Uterus (tissue), 4 donors: ENCODE results near the gene TBC1D21. TPM values are rescaled to one million over a fixed set of nuclear protein-coding genes. Genes with fewer than 3 reads are reported as not detected.
A peak's percentile ranks its signal among the peaks of the same experiment; 100 is the strongest.

Experiments
- DNase-seq, 2 donors: peaks; one replicate each; pipeline ENCODE4 v3.0.0-alpha.2; 2019 to 2020
- H3K27ac ChIP-seq, 2 donors: fragments of 200-600 bp; sonication (generic); 1 replicate in 1 of 2; 2 replicates in 1 of 2; pipeline ENCODE4 v1.5.1; 2016 to 2018
- H3K27me3 ChIP-seq, 2 donors: fragments of 200-600 bp; sonication (generic); one replicate each; pipeline ENCODE4 v1.5.1; 2018 to 2019; ENCODE audit warnings: control low read depth in 1 of 2
- H3K36me3 ChIP-seq, 2 donors: fragments of 200-600 bp; sonication (generic); one replicate each; pipeline ENCODE4 v1.5.1; 2019; ENCODE audit warnings: control low read depth in 1 of 2
- H3K4me1 ChIP-seq, 2 donors: fragments of 200-600 bp; sonication (generic); one replicate each; pipeline ENCODE4 v1.5.1; 2018 to 2019; ENCODE audit warnings: control low read depth in 1 of 2
- H3K4me3 ChIP-seq, 2 donors: fragments of 200-600 bp; sonication (generic); 1 replicate in 1 of 2; 2 replicates in 1 of 2; pipeline ENCODE4 v1.5.1; 2018 to 2019; ENCODE audit warnings: mild to moderate bottlenecking in 1 of 2
- H3K9me3 ChIP-seq, 2 donors: fragments of 200-600 bp; sonication (generic); one replicate each; pipeline ENCODE4 v1.5.1; 2019; ENCODE audit warnings: control low read depth in 1 of 2
- POLR2A ChIP-seq, 2 donors: fragments of 450-650 bp; IDR thresholded peaks; one replicate each; pipeline ENCODE4 v1.6.1; 2016; ENCODE audit warnings: antibody characterized with exemption in 2 of 2, mild to moderate bottlenecking in 1 of 2, moderate library complexity in 1 of 2
- intact Hi-C: fragments of 100-400 bp; cut with DNase I; formaldehyde crosslinking; loops from one replicate; pipeline ENCODE4 v1.15.1; 2023; ENCODE audit warnings: low total_unique reads
- total RNA-seq, 4 donors: library from RNA; depleted of rRNA in 3 of 4; stranded (reverse); fragments of >200 nt in 3 of 4; gene quantifications; one replicate each; pipeline versions ENCODE4 v1.1.0 to v1.2.4, GENCODE V29; 2014 to 2023
- TF ChIP-seq, protein P1 (sequence below), 4 experiments: fragments of 200-600 bp in 2 of 4; fragments of 450-650 bp in 2 of 4; sonication (generic) in 2 of 4; IDR thresholded peaks; one replicate each; pipeline ENCODE4 v1.5.1; 2016 to 2019; ENCODE audit warnings: antibody characterized with exemption in 4 of 4, mild to moderate bottlenecking in 2 of 4, moderate library complexity in 1 of 4
- donor health status: DM: yes; HTN: yes; CAD: no.

Gene TBC1D21
- total RNA-seq, 4 donors from 2014 or later: not detected

DNA sequence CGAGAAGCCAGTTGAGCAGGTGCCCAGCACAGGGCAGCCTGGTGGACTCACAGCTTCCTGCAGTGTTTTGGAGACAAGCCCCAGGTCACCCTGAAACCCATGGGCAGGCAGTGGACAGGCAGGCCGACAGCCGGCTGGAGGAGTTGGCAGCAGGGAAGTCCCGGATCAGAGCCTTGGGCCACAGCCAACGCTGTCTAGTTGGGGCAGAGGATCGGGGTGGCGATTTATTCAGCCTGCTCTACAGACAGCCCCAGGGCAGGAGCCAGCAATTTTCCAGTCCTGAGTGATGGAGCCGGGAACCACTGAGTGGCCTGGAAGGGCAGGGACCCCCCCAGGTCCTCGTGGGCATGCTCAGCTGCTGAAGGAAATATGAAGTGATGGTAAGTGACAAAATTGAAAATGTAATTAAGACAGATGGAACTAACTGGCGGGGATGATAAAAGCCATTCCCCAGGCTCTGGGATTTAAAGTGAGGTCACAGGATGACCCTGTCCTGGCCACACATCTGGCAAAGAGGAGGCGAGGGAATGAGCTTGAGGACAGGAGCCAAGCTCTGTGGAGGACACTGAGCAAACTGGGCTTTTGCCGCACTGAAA, 34.4 kb upstream of the TBC1D21 start:
- Histone ChIP-seq H3K9me3 (no peaks in the 10 kb centered on the region), H3K4me3 (no peak overlapping the region), H3K27ac (no peak overlapping the region), H3K36me3 (no peaks in the 10 kb centered on the region), H3K27me3 (no peaks in the 10 kb centered on the region), H3K4me1 (no peaks in the 10 kb centered on the region)
- TF ChIP-seq POLR2A (IDR thresholded peaks at IDR 0.05): no peak
- TF ChIP-seq, protein P1, sequence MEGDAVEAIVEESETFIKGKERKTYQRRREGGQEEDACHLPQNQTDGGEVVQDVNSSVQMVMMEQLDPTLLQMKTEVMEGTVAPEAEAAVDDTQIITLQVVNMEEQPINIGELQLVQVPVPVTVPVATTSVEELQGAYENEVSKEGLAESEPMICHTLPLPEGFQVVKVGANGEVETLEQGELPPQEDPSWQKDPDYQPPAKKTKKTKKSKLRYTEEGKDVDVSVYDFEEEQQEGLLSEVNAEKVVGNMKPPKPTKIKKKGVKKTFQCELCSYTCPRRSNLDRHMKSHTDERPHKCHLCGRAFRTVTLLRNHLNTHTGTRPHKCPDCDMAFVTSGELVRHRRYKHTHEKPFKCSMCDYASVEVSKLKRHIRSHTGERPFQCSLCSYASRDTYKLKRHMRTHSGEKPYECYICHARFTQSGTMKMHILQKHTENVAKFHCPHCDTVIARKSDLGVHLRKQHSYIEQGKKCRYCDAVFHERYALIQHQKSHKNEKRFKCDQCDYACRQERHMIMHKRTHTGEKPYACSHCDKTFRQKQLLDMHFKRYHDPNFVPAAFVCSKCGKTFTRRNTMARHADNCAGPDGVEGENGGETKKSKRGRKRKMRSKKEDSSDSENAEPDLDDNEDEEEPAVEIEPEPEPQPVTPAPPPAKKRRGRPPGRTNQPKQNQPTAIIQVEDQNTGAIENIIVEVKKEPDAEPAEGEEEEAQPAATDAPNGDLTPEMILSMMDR (IDR thresholded peaks at IDR 0.05): no peak
- intact Hi-C loops: no loop called here
- DNase-seq: peak; percentile 16 to 22

DNA sequence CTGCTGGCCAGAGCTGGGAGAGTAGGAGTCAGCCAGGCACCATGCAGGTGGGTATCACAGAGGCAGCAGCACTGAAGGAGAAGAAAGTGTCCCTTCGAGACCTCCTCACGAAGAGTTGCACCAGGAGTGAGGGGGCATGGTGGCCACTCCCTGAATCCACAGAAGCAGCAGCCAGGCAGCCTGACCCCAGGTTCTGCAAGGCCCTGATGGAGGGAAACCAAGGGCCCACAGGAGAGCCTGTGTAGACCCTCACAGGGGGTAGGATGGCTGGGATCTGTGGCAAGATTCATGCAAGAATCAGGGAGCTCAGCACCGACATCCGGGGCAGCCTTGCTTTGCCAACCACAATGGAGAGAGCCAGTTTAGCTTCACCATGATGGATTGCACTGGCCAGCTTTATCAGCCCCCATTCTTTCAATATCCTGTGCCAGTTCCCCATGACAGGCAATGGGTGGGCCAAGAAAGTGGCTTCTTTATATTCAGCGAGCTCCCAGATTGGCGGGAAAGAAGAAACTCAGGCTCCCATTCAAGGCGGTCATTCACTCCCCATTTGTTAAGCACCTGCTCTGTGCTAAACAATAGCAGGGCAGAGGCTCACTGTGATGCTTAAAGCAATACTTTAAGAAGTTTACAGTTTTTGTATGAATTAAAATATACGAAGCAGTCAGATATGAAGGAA, 33.5 kb upstream of the TBC1D21 start:
- no peak for DNase-seq
- H3K9me3 ChIP-seq: no peaks in the 10 kb centered on the region
- intact Hi-C loops: no loop called here
- no peaks in the 10 kb centered on the region for H3K27me3 ChIP-seq
- H3K36me3 ChIP-seq: no peaks in the 10 kb centered on the region
- H3K4me3 ChIP-seq: no peak overlapping the region
- no peak overlapping the region for H3K27ac ChIP-seq
- TF ChIP-seq, protein P1 (IDR thresholded peaks at IDR 0.05): no peak
- no peak for TF ChIP-seq POLR2A (IDR thresholded peaks at IDR 0.05)
- H3K4me1 ChIP-seq: no peaks in the 10 kb centered on the region

DNA sequence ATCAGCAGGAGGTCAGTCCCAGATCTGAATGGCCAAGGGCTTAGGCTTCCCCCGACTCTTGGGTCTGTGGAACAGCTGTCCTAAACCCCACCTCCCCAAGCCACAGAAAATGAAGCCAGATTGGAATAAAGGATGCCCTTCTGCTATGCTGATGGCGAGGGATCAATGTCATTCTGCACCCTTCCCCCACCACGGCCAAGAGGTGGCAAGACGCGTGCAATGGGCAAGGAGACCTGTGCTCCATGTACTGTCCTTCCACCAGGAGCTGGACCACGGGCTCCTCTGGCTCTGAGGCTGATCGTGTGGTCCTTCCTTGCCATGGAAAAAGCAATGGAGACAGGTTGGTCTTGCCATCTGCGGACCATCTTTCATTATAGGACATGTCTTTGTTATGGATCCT, 32.6 kb upstream of the TBC1D21 start:
- Histone ChIP-seq H3K4me3 (no peak overlapping the region), H3K9me3 (no peaks in the 10 kb centered on the region), H3K4me1 (no peaks in the 10 kb centered on the region), H3K27me3 (no peaks in the 10 kb centered on the region), H3K27ac (no peak overlapping the region), H3K36me3 (no peaks in the 10 kb centered on the region)
- TF ChIP-seq, protein P1 (IDR thresholded peaks at IDR 0.05): no peak
- TF ChIP-seq POLR2A (IDR thresholded peaks at IDR 0.05): no peak
- intact Hi-C loops: no loop called here
- no peak for DNase-seq

DNA sequence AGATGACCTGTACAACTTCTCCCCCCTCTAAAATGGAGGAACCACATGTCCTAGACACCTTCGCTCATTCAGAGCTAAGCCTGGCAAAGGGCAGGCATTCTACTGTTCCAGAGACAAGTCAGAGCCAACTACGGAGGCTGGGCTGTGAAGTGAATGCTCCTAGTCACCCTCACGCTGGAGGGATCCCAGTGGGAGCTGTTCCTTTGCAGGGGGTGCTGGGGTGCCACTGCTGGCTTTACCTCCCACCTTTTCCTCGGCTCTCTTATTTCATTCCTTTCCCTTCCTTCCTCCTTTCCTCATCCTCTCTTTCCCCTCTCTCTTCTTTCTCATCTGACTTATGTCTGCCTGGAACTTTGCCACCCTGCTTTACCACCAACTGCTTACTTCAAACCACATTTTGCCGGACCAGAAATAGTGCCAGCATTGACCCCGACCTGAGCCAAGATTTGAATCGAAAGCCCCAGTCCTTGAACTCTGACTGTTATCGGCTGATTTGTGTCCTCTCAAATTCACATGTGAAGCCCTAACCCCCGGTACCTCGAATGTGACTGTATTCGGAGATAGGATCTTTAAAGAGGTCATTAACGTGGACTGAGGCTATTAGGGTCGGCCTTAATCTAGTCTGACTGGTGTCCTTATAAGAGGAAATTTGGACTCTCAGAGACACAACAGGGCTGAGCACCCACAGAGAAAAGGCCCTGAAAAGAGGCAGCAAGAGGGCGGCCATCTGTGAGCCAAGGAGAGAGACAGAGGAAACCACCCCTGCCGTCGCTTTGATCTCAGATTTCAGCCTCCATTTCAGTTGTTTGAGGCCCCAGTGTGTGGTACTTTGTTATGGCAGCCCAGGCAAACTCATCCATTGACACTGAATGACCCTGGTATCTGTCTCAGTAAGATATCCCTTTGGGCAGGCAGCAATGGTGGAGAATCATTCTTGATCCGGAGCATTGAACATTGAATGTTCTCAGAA, 31.3 kb upstream of the TBC1D21 start:
- intact Hi-C loops: no loop called here

More for the DNA sequence above, 31.3 kb upstream of the TBC1D21 start:
- Histone ChIP-seq H3K36me3 (no peaks in the 10 kb centered on the region), H3K4me3 (no peak overlapping the region), H3K27me3 (no peaks in the 10 kb centered on the region), H3K4me1 (no peaks in the 10 kb centered on the region), H3K9me3 (no peaks in the 10 kb centered on the region), H3K27ac (no peak overlapping the region)
- DNase-seq: no peak
- TF ChIP-seq, protein P1 (IDR thresholded peaks at IDR 0.05): no peak
- no peak for TF ChIP-seq POLR2A (IDR thresholded peaks at IDR 0.05)
